Tibial nerve (tissue), 4 donors: ENCODE data around the gene MAP2K1. TPM values are rescaled to one million over a fixed set of nuclear protein-coding genes. Genes with fewer than 3 reads are reported as not detected.
"Not testable (repeated sequence)": the region's sequence is repeated elsewhere in the genome, so short reads cannot be mapped to it uniquely, and the experiment has no call there.

ENCODE experiments used
- DNase-seq, 2 donors: peaks; one replicate each; pipeline ENCODE4 v3.0.0-alpha.2; 2019; ENCODE audit warnings: low spot score in 2 of 2
- H3K27ac ChIP-seq, 4 donors: fragments of 200-600 bp; sonication (generic) in 3 of 4; one replicate each; pipeline ENCODE4 v1.5.1; 2017 to 2019; ENCODE audit warnings: mild to moderate bottlenecking in 1 of 4
- H3K27me3 ChIP-seq, 2 donors: fragments of 200-600 bp; sonication (generic) in 1 of 2; one replicate each; pipeline versions ENCODE4 v1.5.1 to v1.6.0; 2017 to 2019
- H3K36me3 ChIP-seq, 3 donors: fragments of 200-600 bp; sonication (generic); one replicate each; pipeline ENCODE4 v1.5.1; 2018 to 2019
- H3K4me1 ChIP-seq, 4 donors: fragments of 200-600 bp; sonication (generic) in 3 of 4; one replicate each; pipeline ENCODE4 v1.5.1; 2017 to 2019
- H3K4me3 ChIP-seq, 4 donors: fragments of 200-600 bp; sonication (generic) in 3 of 4; one replicate each; pipeline ENCODE4 v1.5.1; 2017 to 2019; ENCODE audit warnings: mild to moderate bottlenecking in 1 of 4, moderate library complexity in 1 of 4
- H3K9me3 ChIP-seq, 4 donors: fragments of 200-600 bp; sonication (generic) in 3 of 4; one replicate each; pipeline ENCODE4 v1.5.1; 2017 to 2019
- EP300 ChIP-seq, 2 donors: sonication (generic); formaldehyde crosslinking; IDR thresholded peaks; one replicate each; pipeline ENCODE4 v1.6.1; 2017; ENCODE audit warnings: antibody characterized with exemption in 2 of 2, mild to moderate bottlenecking in 1 of 2
- POLR2A ChIP-seq, 2 donors: fragments of 450-650 bp; IDR thresholded peaks; one replicate each; pipeline ENCODE4 v1.6.1; 2017; ENCODE audit warnings: antibody characterized with exemption in 2 of 2, mild to moderate bottlenecking in 2 of 2, moderate library complexity in 2 of 2
- WGBS, 2 donors: methylation state at CpG; one replicate each; pipeline ENCODE4 v1.1.5; 2018; 5-methylcytosine and 5-hydroxymethylcytosine counted together
- total RNA-seq, 4 donors: library from RNA; depleted of rRNA; stranded (reverse); fragments of >200 nt; gene quantifications; one replicate each; pipeline ENCODE4 v1.1.0, GENCODE V29; 2016
- TF ChIP-seq, protein P1 (sequence below), 5 experiments: fragments of 200-600 bp in 3 of 5; fragments of 450-650 bp in 2 of 5; sonication (generic) in 3 of 5; IDR thresholded peaks; one replicate each; pipeline ENCODE4 v1.5.1; 2016 to 2019; ENCODE audit warnings: antibody characterized with exemption in 5 of 5, mild to moderate bottlenecking in 3 of 5, moderate library complexity in 2 of 5

MAP2K1 gene
- total RNA-seq, 4 donors from 2014 or later = 30.2 to 64.8 (median 41.4) TPM

DNA sequence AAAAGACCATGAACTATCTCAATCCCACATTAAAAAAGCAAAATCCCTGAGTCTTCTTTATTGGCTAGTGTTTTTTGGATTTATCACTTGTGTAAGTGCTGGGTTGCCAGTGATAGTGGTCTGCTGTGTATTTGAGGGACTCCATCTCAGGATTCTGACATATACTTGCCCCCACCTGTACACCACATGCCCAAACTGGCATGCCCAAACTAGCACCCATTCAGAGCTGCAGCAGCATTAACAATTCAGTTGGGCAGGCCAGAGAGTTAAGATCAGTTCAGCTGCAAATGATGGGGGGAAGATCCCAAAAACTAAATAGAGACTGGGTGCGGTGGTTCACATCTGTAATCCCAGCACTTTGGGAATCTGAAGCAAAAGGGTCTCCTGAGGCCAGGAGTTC, 23.9 kb upstream of the MAP2K1 start:
- DNase-seq = no peak
- TF ChIP-seq, protein P1, sequence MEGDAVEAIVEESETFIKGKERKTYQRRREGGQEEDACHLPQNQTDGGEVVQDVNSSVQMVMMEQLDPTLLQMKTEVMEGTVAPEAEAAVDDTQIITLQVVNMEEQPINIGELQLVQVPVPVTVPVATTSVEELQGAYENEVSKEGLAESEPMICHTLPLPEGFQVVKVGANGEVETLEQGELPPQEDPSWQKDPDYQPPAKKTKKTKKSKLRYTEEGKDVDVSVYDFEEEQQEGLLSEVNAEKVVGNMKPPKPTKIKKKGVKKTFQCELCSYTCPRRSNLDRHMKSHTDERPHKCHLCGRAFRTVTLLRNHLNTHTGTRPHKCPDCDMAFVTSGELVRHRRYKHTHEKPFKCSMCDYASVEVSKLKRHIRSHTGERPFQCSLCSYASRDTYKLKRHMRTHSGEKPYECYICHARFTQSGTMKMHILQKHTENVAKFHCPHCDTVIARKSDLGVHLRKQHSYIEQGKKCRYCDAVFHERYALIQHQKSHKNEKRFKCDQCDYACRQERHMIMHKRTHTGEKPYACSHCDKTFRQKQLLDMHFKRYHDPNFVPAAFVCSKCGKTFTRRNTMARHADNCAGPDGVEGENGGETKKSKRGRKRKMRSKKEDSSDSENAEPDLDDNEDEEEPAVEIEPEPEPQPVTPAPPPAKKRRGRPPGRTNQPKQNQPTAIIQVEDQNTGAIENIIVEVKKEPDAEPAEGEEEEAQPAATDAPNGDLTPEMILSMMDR (IDR thresholded peaks at IDR 0.05) = no peak
- TF ChIP-seq POLR2A (IDR thresholded peaks at IDR 0.05) = no peak
- Histone ChIP-seq H3K27me3 (no peaks in the 10 kb centered on the region), H3K9me3 (no peaks in the 10 kb centered on the region), H3K27ac (no peak overlapping the region), H3K4me3 (no peak overlapping the region), H3K36me3 (no peaks in the 10 kb centered on the region), H3K4me1 (no peaks in the 10 kb centered on the region)
- WGBS, 2 donors = 90 to 100% methylated on average over 1 of the region's 1 CpG

DNA sequence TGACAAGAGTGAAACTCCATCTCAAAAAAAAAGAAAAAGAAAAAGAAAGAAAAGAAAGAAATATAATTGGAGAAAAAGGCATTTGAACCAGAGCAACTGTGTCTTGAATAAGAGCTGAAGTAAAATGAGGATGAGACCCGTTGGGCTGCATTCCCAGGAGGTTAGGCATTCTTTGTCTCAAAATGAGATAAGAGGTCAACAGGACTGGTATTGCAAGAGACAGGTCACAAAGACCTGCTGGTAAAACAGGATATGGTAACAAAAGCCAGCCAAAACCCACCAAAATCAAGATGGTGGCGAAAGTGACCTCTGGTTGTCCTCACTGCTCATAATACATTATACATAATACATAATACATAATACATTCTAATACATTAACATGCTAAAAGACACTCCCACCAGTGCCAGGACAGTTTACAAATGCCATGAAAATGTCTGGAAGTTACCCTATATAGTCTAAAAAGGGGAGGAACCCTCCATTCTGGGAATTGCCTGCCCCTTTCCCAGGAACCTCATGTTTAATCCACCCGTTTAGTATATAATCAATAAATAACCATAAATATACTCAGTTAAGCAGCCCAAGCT, 21.7 kb upstream of the MAP2K1 start:
- TF ChIP-seq EP300 (IDR thresholded peaks at IDR 0.05) (no peak), POLR2A (IDR thresholded peaks at IDR 0.05) (no peak)
- TF ChIP-seq, protein P1 (IDR thresholded peaks at IDR 0.05) = no peak
- no peaks in the 10 kb centered on the region for H3K36me3 ChIP-seq
- H3K4me3 ChIP-seq = no peak overlapping the region
- H3K27ac ChIP-seq = no peak overlapping the region
- DNase-seq = no peak
- H3K9me3 ChIP-seq = no peaks in the 10 kb centered on the region
- no peaks in the 10 kb centered on the region for H3K27me3 ChIP-seq
- H3K4me1 ChIP-seq = no peaks in the 10 kb centered on the region
- 82 to 84% methylated on average over 3 of the region's 3 CpGs for WGBS, 2 donors

DNA sequence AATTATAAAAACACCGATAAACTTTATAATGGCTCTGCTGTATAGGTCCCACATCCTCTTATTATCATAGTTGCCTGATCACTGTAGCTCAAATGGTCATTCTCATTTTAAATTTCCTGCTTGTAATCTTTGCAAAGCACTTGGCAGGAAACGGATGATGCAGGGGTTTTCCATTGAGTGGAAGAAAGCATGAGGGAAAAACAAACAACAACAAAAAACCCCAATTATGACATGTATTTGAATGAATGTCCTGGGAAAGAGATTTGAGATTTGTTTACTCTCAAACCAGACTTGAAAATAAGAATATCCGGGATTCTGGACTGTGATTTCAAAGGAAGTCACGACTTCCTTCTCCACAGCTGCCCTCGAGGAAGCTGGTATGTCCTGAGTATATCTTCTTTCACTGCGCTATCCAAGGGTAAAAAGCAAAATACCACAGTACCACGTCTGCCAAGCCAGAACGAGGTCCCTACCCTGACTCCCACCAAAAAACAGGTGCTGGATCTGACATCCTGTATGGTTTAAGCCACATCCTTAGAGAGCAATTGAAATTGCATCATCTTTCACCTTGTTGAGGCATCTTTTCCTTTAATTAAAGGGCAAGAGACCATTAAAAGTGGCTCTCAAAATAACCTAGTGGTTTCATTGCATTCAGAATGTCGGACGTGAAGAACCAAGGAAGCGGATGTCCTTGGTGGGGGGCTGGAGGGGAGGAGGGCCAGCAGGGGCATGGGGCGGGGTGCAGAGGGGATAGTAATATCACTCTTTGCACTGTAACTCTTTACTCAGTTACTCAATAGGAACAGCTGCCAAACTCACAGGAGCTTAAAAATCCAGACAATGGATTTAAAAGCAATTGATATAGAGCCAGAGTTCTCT, 16.7 kb upstream of the MAP2K1 start:
- WGBS, 2 donors = 12 to 15% methylated on average over 12 of the region's 12 CpGs
- no peak for DNase-seq
- no peaks in the 10 kb centered on the region for H3K36me3 ChIP-seq
- peak overlapping the region in 3 of 4 donors; percentile 5 to 42 (median 41) for H3K4me3 ChIP-seq
- peaks cover 0 to 15% (median 2%) of the 10 kb centered on the region in 4 donors for H3K9me3 ChIP-seq
- no peaks in the 10 kb centered on the region for H3K27me3 ChIP-seq
- H3K27ac ChIP-seq = peak overlapping the region in 3 of 4 donors; percentile 60 to 74 (median 71)
- TF ChIP-seq POLR2A (IDR thresholded peaks at IDR 0.05) (no peak), EP300 (IDR thresholded peaks at IDR 0.05) (no peak)
- TF ChIP-seq, protein P1 (IDR thresholded peaks at IDR 0.05) = no peak
- H3K4me1 ChIP-seq = no peaks in the 10 kb centered on the region

DNA sequence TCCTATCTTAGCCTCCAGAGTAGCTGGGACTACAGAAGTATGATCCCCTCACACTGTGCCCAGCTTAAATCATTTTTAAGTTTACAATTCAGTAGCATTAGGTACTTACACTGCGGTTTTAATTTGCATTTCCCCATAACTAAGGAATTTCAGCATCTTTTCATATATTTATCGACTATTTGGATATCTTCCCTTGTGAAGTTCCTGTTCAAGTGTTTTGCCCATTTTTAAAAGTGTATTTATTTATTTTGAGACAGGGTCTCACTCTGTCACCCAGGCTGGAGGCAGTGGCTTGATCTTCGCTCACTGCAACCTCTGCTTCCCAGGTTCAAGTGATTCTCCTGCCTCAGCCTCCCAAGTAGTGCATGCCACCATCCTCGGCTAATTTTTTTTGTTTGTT, 12.5 kb upstream of the MAP2K1 start:
- Histone ChIP-seq H3K27me3 (no peaks in the 10 kb centered on the region), H3K9me3 (peaks cover 0 to 15% (median 2%) of the 10 kb centered on the region in 4 donors), H3K4me3 (no peak overlapping the region), H3K4me1 (no peaks in the 10 kb centered on the region), H3K27ac (no peak overlapping the region), H3K36me3 (no peaks in the 10 kb centered on the region)
- TF ChIP-seq, protein P1 (IDR thresholded peaks at IDR 0.05) = no peak
- TF ChIP-seq POLR2A (IDR thresholded peaks at IDR 0.05) (no peak), EP300 (IDR thresholded peaks at IDR 0.05) (no peak)
- DNase-seq = no peak
- 96 to 98% methylated on average over 4 of the region's 4 CpGs for WGBS, 2 donors

DNA sequence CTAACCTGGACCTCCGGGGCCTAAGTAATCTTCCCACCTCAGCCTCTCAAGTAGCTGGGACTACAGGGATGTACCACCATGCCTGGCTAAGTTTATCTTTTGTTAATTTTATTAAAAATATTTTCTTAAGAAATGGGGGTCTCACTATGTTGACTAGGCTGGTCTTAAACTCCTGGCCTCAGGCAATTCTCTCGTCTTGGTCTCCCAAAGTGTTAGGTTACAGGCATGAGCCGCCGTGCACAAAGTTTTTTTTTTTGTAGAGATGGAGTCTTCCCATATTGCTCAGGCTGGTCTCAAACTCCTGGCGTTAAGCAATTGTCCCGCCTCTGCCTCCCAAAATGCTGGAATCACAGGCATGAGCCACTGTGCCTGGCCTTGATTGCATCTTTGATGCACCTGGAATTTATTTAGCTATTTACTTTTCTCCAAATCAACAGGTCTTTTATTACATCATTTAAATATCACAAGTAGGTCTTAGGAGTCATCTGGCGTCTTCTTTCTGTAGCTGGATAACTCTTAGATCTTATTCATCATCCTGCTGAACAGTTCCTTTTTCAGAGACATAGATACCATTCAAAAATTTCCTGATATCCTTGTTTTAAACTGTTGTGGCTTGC, 7.8 kb upstream of the MAP2K1 start:
- Histone ChIP-seq H3K4me1 (no peaks in the 10 kb centered on the region), H3K36me3 (no peaks in the 10 kb centered on the region), H3K27me3 (no peaks in the 10 kb centered on the region), H3K4me3 (no peak overlapping the region), H3K27ac (no peak overlapping the region), H3K9me3 (peaks cover 0 to 10% (median 2%) of the 10 kb centered on the region in 4 donors)
- TF ChIP-seq EP300 (IDR thresholded peaks at IDR 0.05) (no peak), POLR2A (IDR thresholded peaks at IDR 0.05) (no peak)
- TF ChIP-seq, protein P1 (IDR thresholded peaks at IDR 0.05) = no peak
- DNase-seq = no peak
- WGBS, 2 donors = 85 to 89% methylated on average over 7 of the region's 7 CpGs

DNA sequence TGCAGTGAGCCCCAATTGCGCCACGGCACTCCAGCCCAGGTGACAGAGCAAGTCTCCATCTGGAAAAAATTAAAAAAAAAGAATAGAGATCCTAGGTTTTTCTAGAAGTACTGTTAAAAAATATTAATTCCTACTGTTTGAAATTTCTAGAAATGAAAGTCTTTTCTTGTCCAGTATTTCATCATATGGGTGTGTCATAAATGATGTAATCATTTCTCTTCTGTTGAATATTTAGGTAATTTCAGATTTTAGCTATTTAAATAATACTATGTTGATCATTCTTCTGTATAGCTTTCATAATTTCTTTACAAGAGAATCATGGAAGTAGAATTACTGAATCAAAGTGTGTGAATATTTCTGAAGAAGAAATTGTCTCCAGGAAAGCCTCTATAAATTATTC, 5.3 kb upstream of the MAP2K1 start:
- WGBS, 2 donors = 92 to 96% methylated on average over 2 of the region's 2 CpGs
- not testable (repeated sequence) for H3K27me3 ChIP-seq, H3K27ac ChIP-seq, H3K4me3 ChIP-seq, H3K36me3 ChIP-seq, H3K9me3 ChIP-seq, DNase-seq
- peaks cover 0 to 10% (median 5%) of the 10 kb centered on the region in 4 donors for H3K4me1 ChIP-seq
